ENCODE measurements around the gene FAF1. TPM values are rescaled to one million over a fixed set of nuclear protein-coding genes. Genes with fewer than 3 reads are reported as not detected.

FAF1 gene
- total RNA-seq, 4 donors from 2014 or later, result 39.7 to 60.6 (median 42.9) TPM

DNA sequence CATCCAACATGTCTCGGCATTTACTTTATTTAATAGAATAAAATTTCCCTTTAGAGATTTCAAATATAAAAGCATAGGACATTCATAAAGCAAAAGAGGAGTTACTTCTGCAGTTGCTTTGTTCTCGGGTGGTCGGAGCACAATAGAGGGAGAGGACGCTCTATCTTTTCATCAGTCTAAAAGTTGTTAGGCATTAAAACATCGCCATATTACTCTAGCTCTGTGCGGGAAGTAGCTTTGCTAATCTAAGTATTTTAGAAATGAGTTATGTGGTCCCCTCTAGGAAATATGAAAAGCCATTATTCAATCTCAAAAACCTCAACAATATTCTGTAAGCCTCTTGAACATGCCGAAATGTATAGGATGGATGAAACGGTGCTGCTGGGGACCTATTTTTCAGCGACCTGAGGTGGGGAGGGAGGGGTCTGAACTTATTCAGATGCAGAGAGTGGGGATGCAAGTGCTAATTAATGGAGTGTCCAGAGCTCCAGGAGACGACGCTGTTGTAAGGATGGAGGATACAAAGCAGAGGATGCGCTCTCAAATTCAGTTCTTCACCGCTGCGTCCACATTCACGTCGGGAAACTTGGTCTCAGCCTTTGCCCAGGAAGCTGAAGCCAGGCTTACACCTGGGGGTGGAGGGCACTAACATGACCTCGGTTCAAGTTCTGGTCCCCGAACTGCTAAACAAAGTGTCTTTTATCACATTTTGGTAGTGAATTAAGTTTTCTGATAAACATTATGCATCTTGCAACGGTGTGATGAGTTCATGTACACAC is 16.2 kb upstream of the FAF1 start:
- DNase-seq (ENCODE audit: extremely low spot score), result no peak
- Histone ChIP-seq H3K27me3 (no peaks in the 10 kb centered on the region), H3K27ac (replicated peaks in 1 of 4) (peak overlapping the region; percentile 95 to 100 (median 98)), H3K36me3 (peaks cover 0 to 5% (median 0%) of the 10 kb centered on the region in 4 donors), H3K4me3 (peak overlapping the region; percentile 77 to 97 (median 88)), H3K9me3 (no peaks in the 10 kb centered on the region), H3K4me1 (peaks cover 0 to 50% (median 30%) of the 10 kb centered on the region in 4 donors)
- intact Hi-C loops (cut with DNase I), result no loop called here
- WGBS, result 59% methylated on average over 19 of the region's 19 CpGs
- no peak for TF ChIP-seq EP300 (IDR thresholded peaks at IDR 0.05)
- TF ChIP-seq POLR2AphosphoS5 (IDR thresholded peaks at IDR 0.05), result peak in 1 of 2 donors; percentile 2
- TF ChIP-seq, protein P1, sequence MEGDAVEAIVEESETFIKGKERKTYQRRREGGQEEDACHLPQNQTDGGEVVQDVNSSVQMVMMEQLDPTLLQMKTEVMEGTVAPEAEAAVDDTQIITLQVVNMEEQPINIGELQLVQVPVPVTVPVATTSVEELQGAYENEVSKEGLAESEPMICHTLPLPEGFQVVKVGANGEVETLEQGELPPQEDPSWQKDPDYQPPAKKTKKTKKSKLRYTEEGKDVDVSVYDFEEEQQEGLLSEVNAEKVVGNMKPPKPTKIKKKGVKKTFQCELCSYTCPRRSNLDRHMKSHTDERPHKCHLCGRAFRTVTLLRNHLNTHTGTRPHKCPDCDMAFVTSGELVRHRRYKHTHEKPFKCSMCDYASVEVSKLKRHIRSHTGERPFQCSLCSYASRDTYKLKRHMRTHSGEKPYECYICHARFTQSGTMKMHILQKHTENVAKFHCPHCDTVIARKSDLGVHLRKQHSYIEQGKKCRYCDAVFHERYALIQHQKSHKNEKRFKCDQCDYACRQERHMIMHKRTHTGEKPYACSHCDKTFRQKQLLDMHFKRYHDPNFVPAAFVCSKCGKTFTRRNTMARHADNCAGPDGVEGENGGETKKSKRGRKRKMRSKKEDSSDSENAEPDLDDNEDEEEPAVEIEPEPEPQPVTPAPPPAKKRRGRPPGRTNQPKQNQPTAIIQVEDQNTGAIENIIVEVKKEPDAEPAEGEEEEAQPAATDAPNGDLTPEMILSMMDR (IDR thresholded peaks at IDR 0.05), result no peak

DNA sequence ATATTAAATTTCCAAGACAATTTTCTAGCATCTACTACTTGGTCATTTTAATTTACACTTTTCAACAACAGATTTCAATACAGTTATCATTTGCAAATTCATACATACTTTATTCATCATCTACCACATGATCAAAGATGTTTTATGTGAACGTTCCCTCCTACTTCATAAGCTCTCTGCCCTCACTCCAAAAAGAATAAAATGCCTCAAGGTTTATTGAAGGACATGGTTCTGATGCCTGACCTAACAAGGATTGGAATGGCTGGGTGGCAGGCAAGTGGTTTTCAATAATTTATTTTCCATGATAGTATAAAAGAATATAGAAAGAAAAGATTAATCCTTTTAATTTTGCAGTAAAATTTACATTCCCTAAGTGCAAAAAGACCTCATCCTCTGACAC is 15.4 kb upstream of the FAF1 start:
- intact Hi-C loops (cut with DNase I), result no loop called here
- 52% methylated on average over 1 of the region's 1 CpG for WGBS
- Histone ChIP-seq H3K27me3 (no peaks in the 10 kb centered on the region), H3K4me1 (peaks cover 0 to 48% (median 26%) of the 10 kb centered on the region in 4 donors), H3K27ac (replicated peaks in 1 of 4) (peak overlapping the region; percentile 95 to 100 (median 98)), H3K9me3 (no peaks in the 10 kb centered on the region), H3K4me3 (no peak overlapping the region), H3K36me3 (peaks cover 0 to 5% (median 0%) of the 10 kb centered on the region in 4 donors)
- no peak for TF ChIP-seq POLR2AphosphoS5 (IDR thresholded peaks at IDR 0.05)
- no peak for TF ChIP-seq POLR2A (IDR thresholded peaks at IDR 0.05; ENCODE audit: low read depth)
- TF ChIP-seq, protein P1 (IDR thresholded peaks at IDR 0.05), result no peak
- no peak for TF ChIP-seq EP300 (IDR thresholded peaks at IDR 0.05)
- no peak for DNase-seq (ENCODE audit: extremely low spot score)

DNA sequence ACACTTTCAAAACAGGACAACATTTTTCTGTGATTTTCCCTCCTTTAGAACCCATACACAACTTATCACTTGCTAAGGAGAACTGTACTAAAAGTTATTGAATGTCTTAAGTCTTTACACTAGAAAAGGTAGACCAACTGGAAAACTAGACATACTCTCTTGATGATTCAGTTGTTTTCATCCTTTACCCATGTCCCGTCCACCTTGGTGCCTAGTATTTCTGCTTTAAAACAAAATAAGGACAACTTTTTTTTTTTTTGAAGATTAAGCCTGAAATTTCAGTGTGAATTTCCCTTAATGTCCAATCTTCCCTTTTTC is 14.5 kb upstream of the FAF1 start:
- Histone ChIP-seq H3K4me1 (peaks cover 0 to 40% (median 23%) of the 10 kb centered on the region in 4 donors), H3K27me3 (no peaks in the 10 kb centered on the region), H3K9me3 (no peaks in the 10 kb centered on the region), H3K27ac (replicated peaks in 1 of 4) (peak overlapping the region; percentile 28 to 99 (median 82)), H3K4me3 (no peak overlapping the region), H3K36me3 (peaks cover 0 to 5% (median 0%) of the 10 kb centered on the region in 4 donors)
- no peak for DNase-seq (ENCODE audit: extremely low spot score)
- WGBS, result 59% methylated on average over 1 of the region's 1 CpG
- TF ChIP-seq POLR2AphosphoS5 (IDR thresholded peaks at IDR 0.05) (no peak), POLR2A (IDR thresholded peaks at IDR 0.05; ENCODE audit: low read depth) (no peak), EP300 (IDR thresholded peaks at IDR 0.05) (no peak)
- TF ChIP-seq, protein P1 (IDR thresholded peaks at IDR 0.05), result no peak
- intact Hi-C loops (cut with DNase I), result no loop called here

DNA sequence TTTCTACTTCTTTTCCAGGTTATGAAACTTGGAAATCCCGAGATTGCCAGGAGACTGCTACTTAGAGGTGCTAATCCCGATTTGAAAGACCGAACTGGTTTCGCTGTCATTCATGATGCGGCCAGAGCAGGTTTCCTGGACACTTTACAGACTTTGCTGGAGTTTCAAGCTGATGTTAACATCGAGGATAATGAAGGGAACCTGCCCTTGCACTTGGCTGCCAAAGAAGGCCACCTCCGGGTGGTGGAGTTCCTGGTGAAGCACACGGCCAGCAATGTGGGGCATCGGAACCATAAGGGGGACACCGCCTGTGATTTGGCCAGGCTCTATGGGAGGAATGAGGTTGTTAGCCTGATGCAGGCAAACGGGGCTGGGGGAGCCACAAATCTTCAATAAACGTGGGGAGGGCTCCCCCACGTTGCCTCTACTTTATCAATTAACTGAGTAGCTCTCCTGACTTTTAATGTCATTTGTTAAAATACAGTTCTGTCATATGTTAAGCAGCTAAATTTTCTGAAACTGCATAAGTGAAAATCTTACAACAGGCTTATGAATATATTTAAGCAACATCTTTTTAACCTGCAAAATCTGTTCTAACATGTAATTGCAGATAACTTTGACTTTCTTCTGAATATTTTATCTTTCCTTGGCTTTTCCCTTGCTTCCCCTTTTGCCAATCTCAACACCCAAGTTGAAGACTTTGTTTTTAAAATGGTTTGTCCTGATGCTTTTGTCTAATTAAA is 14.0 kb upstream of the FAF1 start:
- WGBS, result 86% methylated on average over 12 of the region's 13 CpGs
- H3K4me3 ChIP-seq, result peak overlapping the region in 2 of 4 donors; percentile 24 to 89
- H3K27me3 ChIP-seq, result no peaks in the 10 kb centered on the region
- intact Hi-C loops (cut with DNase I), result no loop called here
- no peaks in the 10 kb centered on the region for H3K9me3 ChIP-seq
- H3K27ac ChIP-seq (replicated peaks in 1 of 4), result peak overlapping the region; percentile 68 to 99 (median 96)
- DNase-seq (ENCODE audit: extremely low spot score), result no peak
- H3K36me3 ChIP-seq, result peaks cover 0 to 5% (median 0%) of the 10 kb centered on the region in 4 donors
- TF ChIP-seq POLR2AphosphoS5 (IDR thresholded peaks at IDR 0.05) (no peak), POLR2A (IDR thresholded peaks at IDR 0.05; ENCODE audit: low read depth) (no peak), EP300 (IDR thresholded peaks at IDR 0.05) (no peak)
- TF ChIP-seq, protein P1 (IDR thresholded peaks at IDR 0.05), result no peak
- H3K4me1 ChIP-seq, result peaks cover 0 to 34% (median 21%) of the 10 kb centered on the region in 4 donors

Data from esophagus muscularis mucosa (tissue), 4 donors.